Measurements from ENCODE around the gene ARNT2. TPM values are rescaled to one million over a fixed set of nuclear protein-coding genes. Genes with fewer than 3 reads are reported as not detected.
A peak's percentile ranks its signal among the peaks of the same experiment; 100 is the strongest.

Gene ARNT2
- polyA plus RNA-seq, 1 of the 3 experiments (the other 2 are of a cell fraction): 17.0 TPM

DNA sequence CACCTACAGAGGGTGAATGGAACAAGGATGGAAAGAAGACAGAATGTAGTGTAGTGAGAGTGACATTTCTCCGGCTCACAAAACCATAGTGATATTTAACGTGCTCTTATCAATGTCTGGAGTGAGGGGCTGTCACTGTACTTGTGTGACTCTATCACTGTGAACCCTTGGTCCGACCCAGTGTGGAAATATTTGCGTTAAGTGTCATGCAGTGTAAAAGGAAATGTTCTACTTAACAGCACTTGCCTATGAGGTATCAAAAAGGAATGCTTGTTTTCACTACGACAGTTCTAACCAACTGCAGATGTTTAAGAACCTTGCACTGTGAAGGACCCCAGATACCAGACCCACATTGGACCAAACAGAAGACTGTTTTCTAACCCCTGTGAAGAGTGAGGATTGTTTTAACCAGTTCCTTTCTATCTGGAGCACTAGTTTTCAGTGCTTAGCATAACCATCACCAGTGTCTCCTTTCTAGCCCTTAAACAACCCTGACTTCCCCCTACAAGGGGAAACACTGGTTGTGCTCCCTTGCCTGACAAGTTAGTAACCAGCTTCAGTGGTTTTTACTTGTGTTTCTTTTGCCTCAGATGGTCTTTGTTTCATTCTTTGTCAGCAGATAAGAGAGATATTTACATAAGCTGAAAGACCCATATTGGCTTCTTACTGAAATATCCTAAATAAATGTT is 146.2 kb downstream of the ARNT2 start (continued):
- no peak for TF ChIP-seq RAD21 (IDR thresholded peaks at IDR 0.05; ENCODE audit: low read length)
- TF ChIP-seq FOXM1 (IDR thresholded peaks at IDR 0.05; ENCODE audit: low read depth): peak; percentile 80
- TF ChIP-seq SIN3A (IDR thresholded peaks at IDR 0.05; ENCODE audit: borderline replicate concordance, low read depth, low read length): no peak

DNA sequence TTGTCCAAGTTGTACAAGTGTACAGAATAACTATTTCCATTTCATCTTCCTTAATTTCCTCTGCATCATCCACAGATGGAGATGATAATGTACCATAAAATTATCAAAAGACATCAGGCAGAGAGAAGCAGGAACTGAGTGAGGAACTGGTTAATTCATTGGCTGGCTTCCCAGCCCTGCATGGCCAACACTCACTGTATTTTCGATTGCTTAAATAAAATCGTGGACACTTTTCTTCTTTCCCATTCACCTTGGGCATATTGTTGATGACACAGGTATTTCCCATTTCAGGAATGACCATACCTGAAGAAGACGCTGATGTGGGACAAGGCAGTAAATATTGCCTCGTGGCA is 146.7 kb downstream of the ARNT2 start:
- H2AFZ ChIP-seq (ENCODE audit: low read depth): no peak overlapping the region
- WGBS (ENCODE audit: low lambda C conversion rate): 40% methylated on average over 4 of the region's 4 CpGs
- peaks cover 13 to 16% of the 10 kb centered on the region in 2 experiments for H3K4me1 ChIP-seq (ENCODE audit: control insufficient read depth in 1 of 2, insufficient read depth in 2 of 2, low read depth in 1 of 2, low read length in 1 of 2)
- H3K9me2 ChIP-seq: no peaks in the 10 kb centered on the region
- H3K27ac ChIP-seq (ENCODE audit: low read depth in 2 of 2, low read length in 1 of 2): peak overlapping the region; percentile 93 to 95
- peak overlapping the region in 1 of 2 experiments; percentile 32; a peak in 2 of 4 replicates for H3K4me3 ChIP-seq (ENCODE audit: low read depth in 2 of 2, low read length in 1 of 2)
- H3K27me3 ChIP-seq (ENCODE audit: insufficient read depth): no peaks in the 10 kb centered on the region
- peaks cover 37% of the 10 kb centered on the region for H3F3A ChIP-seq (replicated peaks; ENCODE audit: insufficient read depth)
- H3K9ac ChIP-seq: peak overlapping the region; percentile 62
- peak overlapping the region; percentile 68 for H3K4me2 ChIP-seq
- no peaks in the 10 kb centered on the region; the same call in none of the 2 replicates for H3K79me2 ChIP-seq (ENCODE audit: insufficient read depth)
- CTCF ChIA-PET: interaction anchor here (1.7 to 1.9 kb wide), 2 partner anchors 17 to 225 kb away, joined by 6 to 10 read pairs; no protein-coding TSS in a partner anchor
- H3K36me3 ChIP-seq (replicated peaks in 1 of 2; ENCODE audit: control insufficient read depth in 1 of 2, insufficient read depth in 2 of 2, low read length in 1 of 2): peaks cover 9 to 12% of the 10 kb centered on the region in 2 experiments
- H3K9me3 ChIP-seq: no peaks in the 10 kb centered on the region
- POLR2A ChIA-PET: no interaction called here
- no peak for DNase-seq
- H4K20me1 ChIP-seq (ENCODE audit: insufficient read depth): no peaks in the 10 kb centered on the region
- TF ChIP-seq NFIC (IDR thresholded peaks at IDR 0.05; ENCODE audit: borderline replicate concordance) (peak; percentile 90), TEAD4 (IDR thresholded peaks at IDR 0.05; ENCODE audit: borderline replicate concordance, insufficient read depth) (no peak), FOXJ3 (CRISPR knock-in tag; IDR thresholded peaks at IDR 0.05) (no peak), FOXM1 (IDR thresholded peaks at IDR 0.05; ENCODE audit: low read depth) (no peak), POLR2AphosphoS5 (IDR thresholded peaks at IDR 0.05; ENCODE audit: low read depth, low read length) (no peak), SIN3A (IDR thresholded peaks at IDR 0.05; ENCODE audit: borderline replicate concordance, low read depth, low read length) (no peak), EP300 (IDR thresholded peaks at IDR 0.05; ENCODE audit: borderline replicate concordance in 1 of 2, low read depth in 1 of 2, low read length in 1 of 2) (no peak), JUND (IDR thresholded peaks at IDR 0.05) (no peak), TCF12 (IDR thresholded peaks at IDR 0.05) (peak; percentile 51; the same call in 1 of the 2 replicates), FOSL2 (IDR thresholded peaks at IDR 0.05; ENCODE audit: borderline replicate concordance, low read depth) (no peak)
- TF ChIP-seq, protein P1, sequence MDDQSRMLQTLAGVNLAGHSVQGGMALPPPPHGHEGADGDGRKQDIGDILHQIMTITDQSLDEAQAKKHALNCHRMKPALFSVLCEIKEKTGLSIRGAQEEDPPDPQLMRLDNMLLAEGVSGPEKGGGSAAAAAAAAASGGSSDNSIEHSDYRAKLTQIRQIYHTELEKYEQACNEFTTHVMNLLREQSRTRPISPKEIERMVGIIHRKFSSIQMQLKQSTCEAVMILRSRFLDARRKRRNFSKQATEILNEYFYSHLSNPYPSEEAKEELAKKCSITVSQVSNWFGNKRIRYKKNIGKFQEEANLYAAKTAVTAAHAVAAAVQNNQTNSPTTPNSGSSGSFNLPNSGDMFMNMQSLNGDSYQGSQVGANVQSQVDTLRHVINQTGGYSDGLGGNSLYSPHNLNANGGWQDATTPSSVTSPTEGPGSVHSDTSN (IDR thresholded peaks at IDR 0.05): peak; percentile 28; the same call in 1 of the 2 replicates

DNA sequence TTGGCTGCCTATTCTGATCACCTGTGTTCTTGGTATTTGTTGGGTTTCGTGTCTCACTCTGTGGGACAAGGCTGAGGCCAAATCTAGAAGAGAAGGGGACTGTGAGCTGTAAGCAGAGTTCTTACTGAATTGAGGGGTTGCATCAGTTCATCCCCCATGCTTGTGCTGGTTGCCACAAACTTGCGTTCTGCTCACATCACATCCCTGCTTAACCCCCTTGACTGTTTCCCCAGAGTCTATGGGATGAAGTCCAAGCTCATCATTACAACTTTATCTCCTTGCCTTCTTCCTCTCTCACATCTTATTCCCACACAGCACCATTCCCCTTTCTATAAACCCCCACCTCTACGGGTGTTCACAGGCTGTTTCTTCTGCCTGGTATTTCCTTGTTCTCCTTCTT is 147.2 kb downstream of the ARNT2 start:
- Histone ChIP-seq H3K9ac (peak overlapping the region; percentile 62; the same call in 1 of the 2 replicates), H3K4me2 (peak overlapping the region; percentile 68), H2AFZ (ENCODE audit: low read depth) (no peak overlapping the region), H3K4me1 (ENCODE audit: control insufficient read depth in 1 of 2, insufficient read depth in 2 of 2, low read depth in 1 of 2, low read length in 1 of 2) (peaks cover 13 to 16% of the 10 kb centered on the region in 2 experiments), H3F3A (replicated peaks; ENCODE audit: insufficient read depth) (peaks cover 37% of the 10 kb centered on the region), H3K4me3 (ENCODE audit: low read depth in 2 of 2, low read length in 1 of 2) (no peak overlapping the region; a peak in 1 of 4 replicates), H4K20me1 (ENCODE audit: insufficient read depth) (no peaks in the 10 kb centered on the region), H3K79me2 (ENCODE audit: insufficient read depth) (no peaks in the 10 kb centered on the region; the same call in none of the 2 replicates), H3K9me3 (no peaks in the 10 kb centered on the region), H3K27ac (ENCODE audit: low read depth in 2 of 2, low read length in 1 of 2) (peak overlapping the region; percentile 93 to 95), H3K36me3 (replicated peaks in 1 of 2; ENCODE audit: control insufficient read depth in 1 of 2, insufficient read depth in 2 of 2, low read length in 1 of 2) (peaks cover 10 to 16% of the 10 kb centered on the region in 2 experiments), H3K27me3 (ENCODE audit: insufficient read depth) (no peaks in the 10 kb centered on the region), H3K9me2 (no peaks in the 10 kb centered on the region)
- no peak for DNase-seq
- ChIA-PET POLR2A (no interaction called here), CTCF (interaction anchor here (1.7 to 1.9 kb wide), 2 partner anchors 16 to 225 kb away, joined by 6 to 10 read pairs; no protein-coding TSS in a partner anchor)
- 98% methylated on average over 3 of the region's 3 CpGs for WGBS (ENCODE audit: low lambda C conversion rate)
- TF ChIP-seq SMC3 (IDR thresholded peaks at IDR 0.05; ENCODE audit: low read depth, low read length): no peak
- TF ChIP-seq, protein P2, sequence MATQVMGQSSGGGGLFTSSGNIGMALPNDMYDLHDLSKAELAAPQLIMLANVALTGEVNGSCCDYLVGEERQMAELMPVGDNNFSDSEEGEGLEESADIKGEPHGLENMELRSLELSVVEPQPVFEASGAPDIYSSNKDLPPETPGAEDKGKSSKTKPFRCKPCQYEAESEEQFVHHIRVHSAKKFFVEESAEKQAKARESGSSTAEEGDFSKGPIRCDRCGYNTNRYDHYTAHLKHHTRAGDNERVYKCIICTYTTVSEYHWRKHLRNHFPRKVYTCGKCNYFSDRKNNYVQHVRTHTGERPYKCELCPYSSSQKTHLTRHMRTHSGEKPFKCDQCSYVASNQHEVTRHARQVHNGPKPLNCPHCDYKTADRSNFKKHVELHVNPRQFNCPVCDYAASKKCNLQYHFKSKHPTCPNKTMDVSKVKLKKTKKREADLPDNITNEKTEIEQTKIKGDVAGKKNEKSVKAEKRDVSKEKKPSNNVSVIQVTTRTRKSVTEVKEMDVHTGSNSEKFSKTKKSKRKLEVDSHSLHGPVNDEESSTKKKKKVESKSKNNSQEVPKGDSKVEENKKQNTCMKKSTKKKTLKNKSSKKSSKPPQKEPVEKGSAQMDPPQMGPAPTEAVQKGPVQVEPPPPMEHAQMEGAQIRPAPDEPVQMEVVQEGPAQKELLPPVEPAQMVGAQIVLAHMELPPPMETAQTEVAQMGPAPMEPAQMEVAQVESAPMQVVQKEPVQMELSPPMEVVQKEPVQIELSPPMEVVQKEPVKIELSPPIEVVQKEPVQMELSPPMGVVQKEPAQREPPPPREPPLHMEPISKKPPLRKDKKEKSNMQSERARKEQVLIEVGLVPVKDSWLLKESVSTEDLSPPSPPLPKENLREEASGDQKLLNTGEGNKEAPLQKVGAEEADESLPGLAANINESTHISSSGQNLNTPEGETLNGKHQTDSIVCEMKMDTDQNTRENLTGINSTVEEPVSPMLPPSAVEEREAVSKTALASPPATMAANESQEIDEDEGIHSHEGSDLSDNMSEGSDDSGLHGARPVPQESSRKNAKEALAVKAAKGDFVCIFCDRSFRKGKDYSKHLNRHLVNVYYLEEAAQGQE (IDR thresholded peaks at IDR 0.05; ENCODE audit: low read depth, low read length): no peak
- no peak for TF ChIP-seq FOXM1 (IDR thresholded peaks at IDR 0.05; ENCODE audit: low read depth)
- TF ChIP-seq, protein P3, sequence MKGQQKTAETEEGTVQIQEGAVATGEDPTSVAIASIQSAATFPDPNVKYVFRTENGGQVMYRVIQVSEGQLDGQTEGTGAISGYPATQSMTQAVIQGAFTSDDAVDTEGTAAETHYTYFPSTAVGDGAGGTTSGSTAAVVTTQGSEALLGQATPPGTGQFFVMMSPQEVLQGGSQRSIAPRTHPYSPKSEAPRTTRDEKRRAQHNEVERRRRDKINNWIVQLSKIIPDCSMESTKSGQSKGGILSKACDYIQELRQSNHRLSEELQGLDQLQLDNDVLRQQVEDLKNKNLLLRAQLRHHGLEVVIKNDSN (IDR thresholded peaks at IDR 0.05; ENCODE audit: borderline replicate concordance, low read depth): no peak
- TF ChIP-seq, protein P4, sequence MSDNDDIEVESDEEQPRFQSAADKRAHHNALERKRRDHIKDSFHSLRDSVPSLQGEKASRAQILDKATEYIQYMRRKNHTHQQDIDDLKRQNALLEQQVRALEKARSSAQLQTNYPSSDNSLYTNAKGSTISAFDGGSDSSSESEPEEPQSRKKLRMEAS (IDR thresholded peaks at IDR 0.05; ENCODE audit: low read depth): no peak
- TF ChIP-seq TCF12 (IDR thresholded peaks at IDR 0.05): no peak
- TF ChIP-seq SIN3A (IDR thresholded peaks at IDR 0.05; ENCODE audit: borderline replicate concordance, low read depth, low read length): no peak
- TF ChIP-seq, protein P1 (IDR thresholded peaks at IDR 0.05): no peak
